Measurements from ENCODE around the gene CPAMD8.

GRCh38 chr19:16846901-16847300, 179.7 kb downstream of the CPAMD8 start:
- no peak for TF ChIP-seq CTCF (IDR thresholded peaks at IDR 0.05)
- no peak for TF ChIP-seq POLR2A (IDR thresholded peaks at IDR 0.05)
